ENCODE measurements around the gene NOVA2.
A peak's percentile ranks its signal among the peaks of the same experiment; 100 is the strongest.
"Not testable (repeated sequence)": the region's sequence is repeated elsewhere in the genome, so short reads cannot be mapped to it uniquely, and the experiment has no call there.

The NOVA2 gene

GRCh38 chr19:45920458-45920857 is 53.2 kb downstream of the NOVA2 start:
- DNase-seq = no peak

- DNase-seq = no peak
Measured at GRCh38 chr19:45919678-45920077, 54.0 kb downstream of the NOVA2 start.

- DNase-seq = no peak
Measured at GRCh38 chr19:45918721-45919120, 54.9 kb downstream of the NOVA2 start.

- no peak for DNase-seq
Measured at GRCh38 chr19:45917421-45918091, 56.1 kb downstream of the NOVA2 start.

- no peak for DNase-seq
Measured at GRCh38 chr19:45913874-45914830, 59.5 kb downstream of the NOVA2 start, which contains the start of gene NANOS2. Gene NANOS2, minus strand, starts transcription at chr19:45914778. Its CDS starts 85 bp downstream, at chr19:45914693.

- DNase-seq = no peak
Measured at GRCh38 chr19:45911291-45911690, 62.4 kb downstream of the NOVA2 start.

- no peak for DNase-seq
Measured at GRCh38 chr19:45908956-45909355, 64.7 kb downstream of the NOVA2 start.

GRCh38 chr19:45906221-45906620 is 67.4 kb downstream of the NOVA2 start:
- DNase-seq = no peak

GRCh38 chr19:45905011-45905410 is 68.7 kb downstream of the NOVA2 start:
- DNase-seq = no peak

GRCh38 chr19:45902651-45903625 is 70.7 kb downstream of the NOVA2 start:
- DNase-seq = peak; percentile 96

- DNase-seq = no peak
Measured at GRCh38 chr19:45901912-45902650, 71.6 kb downstream of the NOVA2 start, which contains the start of gene MYPOP. Gene MYPOP, minus strand, starts transcription at chr19:45902613. Its CDS starts 840 bp downstream, at chr19:45901773.

- no peak for DNase-seq
Measured at GRCh38 chr19:45901432-45901911, 72.2 kb downstream of the NOVA2 start.

GRCh38 chr19:45900738-45901431 is 72.8 kb downstream of the NOVA2 start:
- no peak for DNase-seq

GRCh38 chr19:45899919-45900589 is 73.6 kb downstream of the NOVA2 start:
- no peak for DNase-seq

GRCh38 chr19:45899253-45899652 is 74.4 kb downstream of the NOVA2 start:
- DNase-seq = no peak

GRCh38 chr19:45897261-45897812 is 76.3 kb downstream of the NOVA2 start:
- no peak for DNase-seq

GRCh38 chr19:45895983-45896599 is 77.6 kb downstream of the NOVA2 start:
- DNase-seq = not testable (repeated sequence)

GRCh38 chr19:45895519-45895972 is 78.1 kb downstream of the NOVA2 start:
- no peak for DNase-seq

- no peak for DNase-seq
Measured at GRCh38 chr19:45890877-45891276, 82.8 kb downstream of the NOVA2 start.
